Suprapubic skin (tissue), 4 donors: ENCODE results near the gene MBP.

Experiments used
- CTCF ChIP-seq, 2 donors: fragments of 200-600 bp in 1 of 2; fragments of 450-650 bp in 1 of 2; sonication (generic) in 1 of 2; IDR thresholded peaks; one replicate each; pipeline ENCODE4 v1.5.1; 2016 to 2019; ENCODE audit warnings: antibody characterized with exemption in 2 of 2, mild to moderate bottlenecking in 1 of 2, moderate library complexity in 1 of 2
- EP300 ChIP-seq: sonication (generic); formaldehyde crosslinking; IDR thresholded peaks from one replicate; pipeline ENCODE4 v1.6.1; 2017; ENCODE audit warnings: antibody characterized with exemption
- POLR2A ChIP-seq, 2 donors: fragments of 450-650 bp; IDR thresholded peaks; one replicate each; pipeline ENCODE4 v1.6.1; 2017; ENCODE audit warnings: antibody characterized with exemption in 2 of 2, mild to moderate bottlenecking in 2 of 2, moderate library complexity in 2 of 2
- POLR2AphosphoS5 ChIP-seq, 3 donors: sonication (generic); formaldehyde crosslinking; IDR thresholded peaks; one replicate each; pipeline ENCODE4 v1.6.1; 2017; ENCODE audit warnings: antibody characterized with exemption in 3 of 3

DNA sequence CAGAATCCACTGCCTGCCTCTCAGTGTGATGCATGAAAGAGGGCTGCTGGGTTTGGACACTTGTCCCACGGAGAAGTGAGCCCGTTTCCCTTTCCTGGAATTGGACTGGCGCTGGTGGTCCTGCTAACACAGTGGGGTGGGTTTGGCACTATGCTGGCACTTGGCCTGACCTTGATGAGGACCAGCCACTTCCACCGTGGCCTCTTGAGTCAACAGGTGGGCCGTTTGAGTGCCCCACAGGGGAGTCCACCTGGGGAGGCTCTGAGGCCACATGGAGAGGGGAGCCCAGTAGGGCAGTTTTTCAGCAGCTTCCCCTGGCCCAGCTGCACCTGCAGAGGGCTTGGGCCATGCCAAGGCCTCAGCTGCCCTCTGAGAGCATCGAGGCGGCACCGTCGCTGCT, 56.5 kb downstream of the MBP start:
- no peak for TF ChIP-seq POLR2A (IDR thresholded peaks at IDR 0.05)
- TF ChIP-seq CTCF (IDR thresholded peaks at IDR 0.05): no peak
- TF ChIP-seq POLR2AphosphoS5 (IDR thresholded peaks at IDR 0.05): no peak
- TF ChIP-seq EP300: no peak
